A673 (cell line): Measurements from ENCODE around the gene FCHSD2. TPM values are rescaled to one million over a fixed set of nuclear protein-coding genes. Genes with fewer than 3 reads are reported as not detected.
A peak's percentile ranks its signal among the peaks of the same experiment; 100 is the strongest.

Source experiments
- BruUV-seq: library from RNA; stranded (reverse); fragments of 400-500 nt; replicated peaks from 2 replicates; lab custom pipeline; 2021; lab: Mats Ljungman, UMichigan
- CTCF ChIA-PET: fragments of 300-600 bp; sonication (Branson Sonifier 250); formaldehyde crosslinking; loops from one replicate; lab custom pipeline; 2022; ENCODE audit warnings: antibody characterized with exemption; lab: Charles Lee
- POLR2A ChIA-PET: fragments of 300-600 bp; sonication (Branson Sonifier 250); formaldehyde crosslinking; loops from one replicate; lab custom pipeline; 2022; ENCODE audit warnings: antibody characterized with exemption; ENCODE audit not compliant: low non-redundant PET; lab: Charles Lee
- DNase-seq: peaks from one replicate; pipeline ENCODE4 v3.0.0-alpha.2; 2015; ENCODE audit warnings: low spot score
- H3K27ac ChIP-seq: fragments of 200-600 bp; sonication (generic); 2 replicates; pipeline ENCODE4 v1.5.1; 2016; ENCODE audit warnings: mixed run types, low read depth, mild to moderate bottlenecking, mixed read lengths, antibody characterized with exemption, low read length; ENCODE audit not compliant: poor library complexity, severe bottlenecking
- H3K27me3 ChIP-seq: fragments of 200-600 bp; sonication (generic); replicated peaks from 2 replicates; pipeline ENCODE4 v1.6.1; 2017; ENCODE audit warnings: mixed run types, low read depth, mild to moderate bottlenecking, mixed read lengths, antibody characterized with exemption, low read length; ENCODE audit not compliant: insufficient read depth, poor library complexity
- H3K36me3 ChIP-seq: fragments of 200-600 bp; sonication (generic); 2 replicates; pipeline ENCODE4 v1.6.1; 2016; ENCODE audit warnings: mixed run types, mild to moderate bottlenecking, mixed read lengths, antibody characterized with exemption, low read length; ENCODE audit not compliant: insufficient read depth, poor library complexity, severe bottlenecking
- H3K4me1 ChIP-seq: fragments of 200-600 bp; sonication (generic); 2 replicates; pipeline ENCODE4 v1.6.1; 2017; ENCODE audit warnings: mixed run types, mild to moderate bottlenecking, mixed read lengths, antibody characterized with exemption, low read length; ENCODE audit not compliant: insufficient read depth, poor library complexity, severe bottlenecking
- H3K4me3 ChIP-seq: fragments of 200-600 bp; sonication (generic); 2 replicates; pipeline ENCODE4 v1.5.1; 2016; ENCODE audit warnings: low read depth, mixed run types, mild to moderate bottlenecking, mixed read lengths, low read length; ENCODE audit not compliant: poor library complexity, severe bottlenecking
- H3K9me3 ChIP-seq: fragments of 200-600 bp; sonication (generic); 2 replicates; pipeline ENCODE4 v1.6.1; 2016; ENCODE audit warnings: mixed run types, low read depth, mild to moderate bottlenecking, mixed read lengths, antibody characterized with exemption, low read length; ENCODE audit not compliant: poor library complexity, severe bottlenecking
- EZH2 ChIP-seq: fragments of 200-600 bp; sonication (generic); IDR thresholded peaks from 2 replicates; pipeline ENCODE4 v1.6.1; 2017; ENCODE audit warnings: borderline replicate concordance, low read depth, mild to moderate bottlenecking, mixed read lengths, antibody characterized with exemption, low read length; ENCODE audit not compliant: poor library complexity, severe bottlenecking
- intact Hi-C: fragments of 100-400 bp; cut with micrococcal nuclease; formaldehyde crosslinking; loops from one replicate; pipeline ENCODE4 v1.10.0; 2022; ENCODE audit not compliant: unreplicated experiment
- total RNA-seq: library from RNA; stranded (reverse); gene quantifications from 2 replicates; pipeline ENCODE4 v1.2.3, GENCODE V29; 2021
- TF ChIP-seq, protein P1 (sequence below): fragments of 300-800, 200-600 bp; sonication (generic); conservative IDR thresholded peaks from 2 replicates; pipeline ENCODE4 v1.5.1; 2017; ENCODE audit warnings: low read depth, mild to moderate bottlenecking, antibody characterized with exemption, low read length, moderate library complexity, mixed read lengths

The FCHSD2 gene
- total RNA-seq, 1 experiment from 2014 or later, result 44.7 TPM

GRCh38 chr11:73184953-73185671 lies 43.0 kb upstream of the FCHSD2 start:
- no peaks in the 10 kb centered on the region for H3K36me3 ChIP-seq
- H3K27me3 ChIP-seq, result no peaks in the 10 kb centered on the region
- CTCF ChIA-PET, result interaction anchor here (0.5 to 2.5 kb wide), 8 partner anchors 52 to 328 kb away, joined by 3 to 14 read pairs (median 4); no protein-coding TSS in a partner anchor
- H3K27ac ChIP-seq, result no peak overlapping the region
- intact Hi-C loops, result loop anchor here (1.0 kb wide), 3 partner anchors 57 to 150 kb away; no protein-coding TSS in a partner anchor
- no peak for TF ChIP-seq EZH2
- TF ChIP-seq, protein P1, sequence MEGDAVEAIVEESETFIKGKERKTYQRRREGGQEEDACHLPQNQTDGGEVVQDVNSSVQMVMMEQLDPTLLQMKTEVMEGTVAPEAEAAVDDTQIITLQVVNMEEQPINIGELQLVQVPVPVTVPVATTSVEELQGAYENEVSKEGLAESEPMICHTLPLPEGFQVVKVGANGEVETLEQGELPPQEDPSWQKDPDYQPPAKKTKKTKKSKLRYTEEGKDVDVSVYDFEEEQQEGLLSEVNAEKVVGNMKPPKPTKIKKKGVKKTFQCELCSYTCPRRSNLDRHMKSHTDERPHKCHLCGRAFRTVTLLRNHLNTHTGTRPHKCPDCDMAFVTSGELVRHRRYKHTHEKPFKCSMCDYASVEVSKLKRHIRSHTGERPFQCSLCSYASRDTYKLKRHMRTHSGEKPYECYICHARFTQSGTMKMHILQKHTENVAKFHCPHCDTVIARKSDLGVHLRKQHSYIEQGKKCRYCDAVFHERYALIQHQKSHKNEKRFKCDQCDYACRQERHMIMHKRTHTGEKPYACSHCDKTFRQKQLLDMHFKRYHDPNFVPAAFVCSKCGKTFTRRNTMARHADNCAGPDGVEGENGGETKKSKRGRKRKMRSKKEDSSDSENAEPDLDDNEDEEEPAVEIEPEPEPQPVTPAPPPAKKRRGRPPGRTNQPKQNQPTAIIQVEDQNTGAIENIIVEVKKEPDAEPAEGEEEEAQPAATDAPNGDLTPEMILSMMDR, result peak; percentile 96
- POLR2A ChIA-PET, result no interaction called here
- H3K4me1 ChIP-seq, result no peaks in the 10 kb centered on the region
- no TSS peak for BruUV-seq
- H3K4me3 ChIP-seq, result no peak overlapping the region
- H3K9me3 ChIP-seq, result no peaks in the 10 kb centered on the region
- peak; percentile 75 for DNase-seq

- ChIA-PET POLR2A (no interaction called here), CTCF (interaction anchor here (2.3 kb wide), 1 partner anchor 107 kb away, joined by 5 read pairs; no protein-coding TSS in a partner anchor)
- H3K4me1 ChIP-seq, result no peaks in the 10 kb centered on the region
- H3K36me3 ChIP-seq, result no peaks in the 10 kb centered on the region
- H3K9me3 ChIP-seq, result no peaks in the 10 kb centered on the region
- intact Hi-C loops, result no loop called here
- DNase-seq, result no peak
- TF ChIP-seq, protein P1, result no peak
- no peak for TF ChIP-seq EZH2
- no peak overlapping the region for H3K27ac ChIP-seq
- no peak overlapping the region for H3K4me3 ChIP-seq
- no TSS peak for BruUV-seq
- no peaks in the 10 kb centered on the region for H3K27me3 ChIP-seq
These were observed 40.8 kb upstream of the FCHSD2 start for GRCh38 chr11:73182824-73183321.

DNA sequence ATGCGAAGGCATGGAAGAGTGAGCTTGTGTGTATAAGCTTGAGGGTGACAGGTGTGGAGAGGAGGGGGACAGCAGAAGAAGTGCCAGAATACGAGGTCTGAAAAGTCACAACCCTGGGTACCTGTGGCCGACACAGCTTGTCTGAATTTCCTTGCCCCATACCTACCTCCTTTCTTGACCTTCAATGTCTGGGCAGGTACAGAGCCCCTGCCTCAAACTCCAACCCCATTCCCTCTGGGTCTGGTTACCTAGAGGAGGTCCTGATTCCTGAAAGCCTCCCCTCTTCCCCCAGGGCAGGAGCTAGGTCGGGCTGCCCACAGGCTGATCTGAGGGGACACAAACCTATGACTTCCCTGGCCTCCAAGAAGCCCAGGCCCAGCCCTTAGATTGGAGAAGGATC lies 36.6 kb upstream of the FCHSD2 start:
- H3K27me3 ChIP-seq, result no peaks in the 10 kb centered on the region
- intact Hi-C loops, result loop anchor here (1.0 to 10.0 kb wide), 4 partner anchors 254 to 594 kb away; no protein-coding TSS in a partner anchor
- TF ChIP-seq, protein P1, result no peak
- TF ChIP-seq EZH2, result no peak
- no peak for DNase-seq
- no peaks in the 10 kb centered on the region for H3K36me3 ChIP-seq
- H3K4me3 ChIP-seq, result no peak overlapping the region
- H3K9me3 ChIP-seq, result no peaks in the 10 kb centered on the region
- H3K4me1 ChIP-seq, result no peaks in the 10 kb centered on the region
- CTCF ChIA-PET, result interaction anchor here (1.1 to 2.8 kb wide), 3 partner anchors 14 to 453 kb away, joined by 3 to 26 read pairs (median 14); no protein-coding TSS in a partner anchor
- no peak overlapping the region for H3K27ac ChIP-seq
- POLR2A ChIA-PET, result no interaction called here
- no TSS peak for BruUV-seq
